H9 (cell line): ENCODE measurements around the gene ANAPC1. TPM values are rescaled to one million over a fixed set of nuclear protein-coding genes. Genes with fewer than 3 reads are reported as not detected.
"Not testable (repeated sequence)": the region's sequence is repeated elsewhere in the genome, so short reads cannot be mapped to it uniquely, and the experiment has no call there.

Experiments used
- DNase-seq: peaks from one replicate; pipeline ENCODE4 v3.0.0-alpha.2; 2017
- H2AFZ ChIP-seq: one replicate; pipeline ENCODE4 v1.6.1; 2013; ENCODE audit warnings: mild to moderate bottlenecking, low read length, control low read depth, moderate library complexity
- H2AK5ac ChIP-seq: 2 replicates; pipeline ENCODE4 v1.6.1; 2013; ENCODE audit warnings: low read length, control low read depth, mixed read lengths; ENCODE audit not compliant: insufficient read length
- H2BK120ac ChIP-seq: one replicate; pipeline ENCODE4 v1.6.1; 2013; ENCODE audit warnings: low read depth, mild to moderate bottlenecking, low read length, control low read depth, inconsistent platforms; ENCODE audit not compliant: poor library complexity, severe bottlenecking
- H2BK12ac ChIP-seq: 2 replicates; pipeline ENCODE4 v1.6.1; 2013; ENCODE audit warnings: low read length, control low read depth, mixed read lengths, low read depth; ENCODE audit not compliant: insufficient read length
- H2BK15ac ChIP-seq: 2 replicates; pipeline ENCODE4 v1.6.1; 2013; ENCODE audit warnings: low read depth, low read length, control low read depth
- H2BK20ac ChIP-seq: one replicate; pipeline ENCODE4 v1.6.1; 2013; ENCODE audit warnings: low read depth, mild to moderate bottlenecking, low read length, control low read depth, inconsistent platforms; ENCODE audit not compliant: poor library complexity, severe bottlenecking
- H2BK5ac ChIP-seq: 2 replicates; pipeline ENCODE4 v1.6.1; 2013; ENCODE audit warnings: low read length, control low read depth, mixed read lengths; ENCODE audit not compliant: insufficient read length
- H3K14ac ChIP-seq: 2 replicates; pipeline ENCODE4 v1.6.1; 2013; ENCODE audit warnings: low read length, control low read depth; ENCODE audit not compliant: insufficient read depth
- H3K18ac ChIP-seq: 2 replicates; pipeline ENCODE4 v1.6.1; 2013; ENCODE audit warnings: low read depth, mild to moderate bottlenecking, mixed read lengths, low read length, control low read depth; ENCODE audit not compliant: insufficient read length
- H3K23ac ChIP-seq: 2 replicates; pipeline ENCODE4 v1.6.1; 2013; ENCODE audit warnings: low read length, control low read depth, mixed read lengths, low read depth; ENCODE audit not compliant: insufficient read length
- H3K23me2 ChIP-seq: 2 replicates; pipeline ENCODE4 v1.6.1; 2013; ENCODE audit warnings: low read depth, mild to moderate bottlenecking, mixed read lengths, low read length, control low read depth; ENCODE audit not compliant: insufficient read length, poor library complexity, severe bottlenecking
- H3K27ac ChIP-seq: 2 replicates; pipeline ENCODE4 v1.5.1; 2013; ENCODE audit warnings: low read length, control low read depth, mixed read lengths, low read depth; ENCODE audit not compliant: insufficient read length
- H3K27me3 ChIP-seq: 2 replicates; pipeline ENCODE4 v1.6.1; 2013; ENCODE audit warnings: low read length, control low read depth, inconsistent platforms; ENCODE audit not compliant: insufficient read depth
- H3K4ac ChIP-seq: 2 replicates; pipeline ENCODE4 v1.6.1; 2013; ENCODE audit warnings: low read depth, mild to moderate bottlenecking, control low read depth, inconsistent platforms, low read length, moderate library complexity
- H3K4me1 ChIP-seq: 2 replicates; pipeline ENCODE4 v1.6.1; 2013; ENCODE audit warnings: low read length, control low read depth, inconsistent platforms; ENCODE audit not compliant: insufficient read depth
- H3K4me2 ChIP-seq: 2 replicates; pipeline ENCODE4 v1.6.1; 2013; ENCODE audit warnings: low read length, control low read depth, mixed read lengths; ENCODE audit not compliant: insufficient read length, insufficient read depth
- H3K56ac ChIP-seq: 2 replicates; pipeline ENCODE4 v1.6.1; 2013; ENCODE audit warnings: low read depth, mild to moderate bottlenecking, mixed read lengths, low read length, control low read depth; ENCODE audit not compliant: insufficient read length
- H3K79me1 ChIP-seq: 2 replicates; pipeline ENCODE4 v1.6.1; 2013; ENCODE audit warnings: low read depth, mild to moderate bottlenecking, moderate library complexity, low read length, control low read depth, inconsistent platforms; ENCODE audit not compliant: insufficient read depth, poor library complexity, severe bottlenecking
- H3K79me2 ChIP-seq: 2 replicates; pipeline ENCODE4 v1.6.1; 2013; ENCODE audit warnings: low read length, control low read depth, inconsistent platforms; ENCODE audit not compliant: insufficient read depth
- H3K9ac ChIP-seq: 2 replicates; pipeline ENCODE4 v1.6.1; 2013; ENCODE audit warnings: low read length, control low read depth, mixed read lengths; ENCODE audit not compliant: insufficient read length; ENCODE audit errors: extremely low read depth
- H3K9me3 ChIP-seq: one replicate; pipeline ENCODE4 v1.6.1; 2013; ENCODE audit warnings: low read depth, low read length, inconsistent platforms; ENCODE audit not compliant: control insufficient read depth
- H3T11ph ChIP-seq: one replicate; pipeline ENCODE4 v1.6.1; 2013; ENCODE audit warnings: mild to moderate bottlenecking, low read length, control low read depth, inconsistent platforms
- H4K20me1 ChIP-seq: one replicate; pipeline ENCODE4 v1.6.1; 2013; ENCODE audit not compliant: control insufficient read depth, insufficient read length, insufficient read depth
- H4K5ac ChIP-seq: 2 replicates; pipeline ENCODE4 v1.6.1; 2013; ENCODE audit warnings: low read depth, mild to moderate bottlenecking, mixed read lengths, low read length, control low read depth; ENCODE audit not compliant: insufficient read length
- H4K8ac ChIP-seq: replicated peaks from 2 replicates; pipeline ENCODE4 v1.6.1; 2013; ENCODE audit warnings: low read length, control low read depth, mixed read lengths, low read depth; ENCODE audit not compliant: insufficient read length
- H4K91ac ChIP-seq: 2 replicates; pipeline ENCODE4 v1.6.1; 2013; ENCODE audit warnings: low read depth, mild to moderate bottlenecking, moderate library complexity, mixed read lengths, low read length, control low read depth; ENCODE audit not compliant: insufficient read length
- H3K27ac Mint-ChIP-seq, 3 experiments: 2 replicates in 2 of 3; 3 replicates in 1 of 3; pipeline ENCODE4 v1.8.0; 2020 to 2021; ENCODE audit warnings: mixed read lengths in 3 of 3, mild to moderate bottlenecking in 1 of 3, moderate library complexity in 1 of 3
- H3K27me3 Mint-ChIP-seq: 2 replicates; pipeline ENCODE4 v1.8.0; 2021; ENCODE audit warnings: low read depth, mild to moderate bottlenecking, moderate library complexity, mixed read lengths
- H3K36me3 Mint-ChIP-seq, 3 experiments: 2 replicates in 2 of 3; 3 replicates in 1 of 3; pipeline ENCODE4 v1.8.0; 2020 to 2021; ENCODE audit warnings: low read depth in 3 of 3, mixed read lengths in 3 of 3; ENCODE audit not compliant: insufficient read depth in 1 of 3
- H3K4me1 Mint-ChIP-seq, 2 experiments: 2 replicates each; pipeline ENCODE4 v1.8.0; 2020; ENCODE audit warnings: mixed read lengths in 2 of 2
- H3K4me3 Mint-ChIP-seq, 2 experiments: 2 replicates in 1 of 2; 3 replicates in 1 of 2; pipeline ENCODE4 v1.8.0; 2020 to 2021; ENCODE audit warnings: mild to moderate bottlenecking in 2 of 2, mixed read lengths in 2 of 2, moderate library complexity in 1 of 2
- H3K9me3 Mint-ChIP-seq, 2 experiments: 2 replicates in 1 of 2; 3 replicates in 1 of 2; pipeline ENCODE4 v1.8.0; 2020; ENCODE audit warnings: mild to moderate bottlenecking in 2 of 2, mixed read lengths in 2 of 2, moderate library complexity in 1 of 2
- WGBS: extraction: QIAGEN DNeasy Blood & Tissue Kit; methylation state at CpG from one replicate; pipeline ENCODE4 v1.1.7; 2013; ENCODE audit warnings: missing lambda C conversion rate, low lambda C conversion rate, mixed read lengths; ENCODE audit not compliant: insufficient read length; ENCODE audit errors: extremely low coverage; 5-methylcytosine and 5-hydroxymethylcytosine counted together
- total RNA-seq: library from RNA; stranded (reverse); gene quantifications from 2 replicates; pipeline ENCODE4 v1.2.1, GENCODE V29; 2021

The ANAPC1 gene
- total RNA-seq, 1 experiment from 2014 or later: 79.1 TPM

DNA sequence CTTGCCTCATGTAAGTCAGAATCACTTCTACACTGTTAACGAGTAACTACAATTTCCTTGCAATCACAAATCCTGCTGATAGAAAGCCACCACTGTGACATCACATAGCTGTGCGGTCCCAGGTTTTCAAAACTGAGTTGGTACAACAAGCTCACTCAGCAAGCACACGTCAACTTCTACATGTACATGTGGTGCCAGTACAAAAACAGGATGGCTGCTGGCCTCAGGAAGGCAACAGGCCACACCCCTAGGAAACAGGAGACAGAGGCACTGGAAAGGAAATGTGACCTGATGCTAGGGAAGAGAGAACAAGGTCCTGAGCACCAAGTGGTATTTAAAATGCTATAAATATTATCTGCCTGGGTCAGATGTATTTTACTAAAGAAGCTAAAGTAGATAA is 107.7 kb downstream of the ANAPC1 start:
- not testable (repeated sequence) for H3K79me1 ChIP-seq, H3K27me3 Mint-ChIP-seq, H3K27ac ChIP-seq, H3K27me3 ChIP-seq, H3K9me3 Mint-ChIP-seq, H3K4ac ChIP-seq, H4K8ac ChIP-seq, H2BK12ac ChIP-seq, H3K9ac ChIP-seq, H3K23ac ChIP-seq, H4K5ac ChIP-seq, H2AK5ac ChIP-seq, H3K4me1 ChIP-seq, H3T11ph ChIP-seq, H3K56ac ChIP-seq, H3K79me2 ChIP-seq, H3K23me2 ChIP-seq, H3K9me3 ChIP-seq, H4K20me1 ChIP-seq, H4K91ac ChIP-seq, H3K4me2 ChIP-seq, H2BK20ac ChIP-seq, H3K4me3 Mint-ChIP-seq, DNase-seq, H2BK120ac ChIP-seq, H3K18ac ChIP-seq, H2BK5ac ChIP-seq, H2AFZ ChIP-seq, H3K14ac ChIP-seq, H2BK15ac ChIP-seq, H3K27ac Mint-ChIP-seq
- Mint-ChIP-seq H3K36me3 (peaks cover 7 to 18% (median 8%) of the 10 kb centered on the region in 3 experiments; a peak in 5 of 7 replicates), H3K4me1 (peaks cover 3 to 12% of the 10 kb centered on the region in 2 experiments)
- no CpG with 5 or more reads among the region's 3 CpGs for WGBS
